ENCODE measurements around the gene ASB1. TPM values are rescaled to one million over a fixed set of nuclear protein-coding genes. Genes with fewer than 3 reads are reported as not detected.

ASB1 gene
- polyA plus RNA-seq, 1 donor (not counting 4 experiments of a cell fraction or from before 2014, with no cell fraction given) = 13.0 TPM

DNA sequence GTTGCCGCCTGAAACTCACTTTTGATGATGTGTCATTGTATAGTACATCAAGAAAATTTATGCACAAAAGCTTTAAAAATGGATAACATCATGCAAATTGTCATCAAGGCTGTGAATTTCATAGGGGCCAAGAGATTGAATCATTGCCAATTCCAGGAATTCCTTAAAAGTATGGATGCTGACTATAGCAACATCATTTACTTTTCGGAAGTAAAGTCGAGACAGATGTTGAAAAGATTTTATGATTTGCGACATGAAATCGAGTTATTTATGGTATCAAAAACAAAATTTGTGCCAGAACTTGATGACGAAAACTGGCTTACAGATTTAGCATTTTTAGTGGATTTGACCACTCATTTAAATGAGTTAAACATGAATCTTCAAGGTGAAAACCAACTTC lies 56.3 kb downstream of the ASB1 start:
- no peak for DNase-seq (ENCODE audit: low read depth, low spot score)
- H3K36me3 ChIP-seq (ENCODE audit: control insufficient read depth in 2 of 2, extremely low read depth in 1 of 2, insufficient read depth in 2 of 2, low read length in 2 of 2) = no peaks in the 10 kb centered on the region
- TF ChIP-seq CTCF (optimal IDR thresholded peaks at IDR 0.05 in 1 of 3, IDR thresholded peaks at IDR 0.05 in 1 of 3, conservative IDR thresholded peaks at IDR 0.05 in 1 of 3; ENCODE audit: extremely low read depth in 1 of 3, insufficient read depth in 2 of 3, low read length in 3 of 3) (no peak), EZH2 (IDR thresholded peaks at IDR 0.05; ENCODE audit: low read length) (no peak)
- H4K20me1 ChIP-seq (ENCODE audit: control insufficient read depth, extremely low read depth, insufficient read depth, low read length) = peaks cover 3% of the 10 kb centered on the region
- no peaks in the 10 kb centered on the region for H3K4me1 ChIP-seq (ENCODE audit: control insufficient read depth, extremely low read depth, insufficient read depth, low read length)
- no peak overlapping the region for H3K27ac ChIP-seq (ENCODE audit: control insufficient read depth, insufficient read depth, low read length)
- no peak overlapping the region for H3K9ac ChIP-seq (ENCODE audit: control insufficient read depth, extremely low read depth, insufficient read depth, low read length)
- H3K79me2 ChIP-seq (ENCODE audit: control insufficient read depth, insufficient read depth, low read length) = no peaks in the 10 kb centered on the region
- no peak overlapping the region for H2AFZ ChIP-seq (ENCODE audit: control insufficient read depth, low read length)
- no peaks in the 10 kb centered on the region for H3K9me1 ChIP-seq (ENCODE audit: control insufficient read depth, extremely low read depth, insufficient read depth, low read length)
- peaks cover 2% of the 10 kb centered on the region for H3K9me3 ChIP-seq (ENCODE audit: control insufficient read depth, low read depth, low read length)
- no peak overlapping the region for H3K4me3 ChIP-seq (ENCODE audit: control insufficient read depth in 2 of 3, extremely low read depth in 1 of 3, insufficient read depth in 2 of 3, low read depth in 1 of 3, low read length in 3 of 3)
- H3K4me2 ChIP-seq (ENCODE audit: control insufficient read depth, extremely low read depth, insufficient read depth, low read depth, low read length) = no peak overlapping the region
- dilution Hi-C loops (cut with MboI; ENCODE audit: extremely low pct_ligation_motif_present, low sequenced_read_pairs) = no loop called here
- no peaks in the 10 kb centered on the region for H3K27me3 ChIP-seq (ENCODE audit: control insufficient read depth, extremely low read depth, insufficient read depth, low read length)
- FAIRE-seq = no peak

- Histone ChIP-seq H2AFZ (ENCODE audit: control insufficient read depth, low read length) (no peak overlapping the region), H3K4me3 (ENCODE audit: control insufficient read depth in 2 of 3, extremely low read depth in 1 of 3, insufficient read depth in 2 of 3, low read depth in 1 of 3, low read length in 3 of 3) (no peak overlapping the region), H3K27ac (ENCODE audit: control insufficient read depth, insufficient read depth, low read length) (no peak overlapping the region), H3K4me1 (ENCODE audit: control insufficient read depth, extremely low read depth, insufficient read depth, low read length) (no peaks in the 10 kb centered on the region), H3K9me1 (ENCODE audit: control insufficient read depth, extremely low read depth, insufficient read depth, low read length) (no peaks in the 10 kb centered on the region), H3K36me3 (ENCODE audit: control insufficient read depth in 2 of 2, extremely low read depth in 1 of 2, insufficient read depth in 2 of 2, low read length in 2 of 2) (no peaks in the 10 kb centered on the region), H3K4me2 (ENCODE audit: control insufficient read depth, extremely low read depth, insufficient read depth, low read depth, low read length) (no peak overlapping the region), H4K20me1 (ENCODE audit: control insufficient read depth, extremely low read depth, insufficient read depth, low read length) (peaks cover 3% of the 10 kb centered on the region), H3K79me2 (ENCODE audit: control insufficient read depth, insufficient read depth, low read length) (no peaks in the 10 kb centered on the region), H3K9me3 (ENCODE audit: control insufficient read depth, low read depth, low read length) (peaks cover 2% of the 10 kb centered on the region), H3K9ac (ENCODE audit: control insufficient read depth, extremely low read depth, insufficient read depth, low read length) (no peak overlapping the region), H3K27me3 (ENCODE audit: control insufficient read depth, extremely low read depth, insufficient read depth, low read length) (no peaks in the 10 kb centered on the region)
- TF ChIP-seq CTCF (optimal IDR thresholded peaks at IDR 0.05 in 1 of 3, IDR thresholded peaks at IDR 0.05 in 1 of 3, conservative IDR thresholded peaks at IDR 0.05 in 1 of 3; ENCODE audit: extremely low read depth in 1 of 3, insufficient read depth in 2 of 3, low read length in 3 of 3) (no peak), EZH2 (IDR thresholded peaks at IDR 0.05; ENCODE audit: low read length) (no peak)
- DNase-seq (ENCODE audit: low read depth, low spot score) = no peak
- no peak for FAIRE-seq
- dilution Hi-C loops (cut with MboI; ENCODE audit: extremely low pct_ligation_motif_present, low sequenced_read_pairs) = no loop called here
Measured at GRCh38 chr2:238483656-238484055, 56.9 kb downstream of the ASB1 start.

Measured in keratinocyte (primary cell).